ENCODE results near the gene LPP.

Gene LPP

DNA sequence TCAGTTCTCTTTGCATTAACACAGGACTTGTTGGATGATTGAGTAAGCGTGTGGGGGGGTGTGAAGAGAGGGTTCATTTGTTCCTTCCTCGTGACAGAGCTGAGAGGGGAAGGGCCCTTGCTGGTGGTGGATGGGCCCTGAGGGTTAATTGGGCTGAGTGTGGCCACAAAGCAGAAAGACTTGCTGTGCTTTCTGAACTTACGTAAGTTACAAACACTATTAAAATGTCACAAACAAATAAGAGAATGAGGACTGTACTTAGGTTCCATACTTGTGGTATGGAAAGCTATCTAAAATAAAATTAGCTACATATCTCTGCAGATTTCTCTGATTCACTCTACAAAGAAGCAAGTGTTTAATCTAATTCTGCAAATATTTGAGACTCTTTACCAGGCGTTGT, 231.3 kb downstream of the LPP start:
- Histone ChIP-seq H3K36me3 (ENCODE audit: control insufficient read depth, insufficient read depth, low read length, severe bottlenecking) (no peaks in the 10 kb centered on the region), H3K4me3 (ENCODE audit: low read length) (no peak overlapping the region), H3K4me1 (ENCODE audit: control insufficient read depth, insufficient read depth, low read length) (peaks cover 17% of the 10 kb centered on the region), H3K9ac (ENCODE audit: low read length) (no peak overlapping the region), H3K27me3 (replicated peaks; ENCODE audit: control insufficient read depth, insufficient read depth, low read length) (no peaks in the 10 kb centered on the region), H3K9me3 (ENCODE audit: control insufficient read depth, low read length) (no peaks in the 10 kb centered on the region)
- no peak for DNase-seq (ENCODE audit: low read depth)

DNA sequence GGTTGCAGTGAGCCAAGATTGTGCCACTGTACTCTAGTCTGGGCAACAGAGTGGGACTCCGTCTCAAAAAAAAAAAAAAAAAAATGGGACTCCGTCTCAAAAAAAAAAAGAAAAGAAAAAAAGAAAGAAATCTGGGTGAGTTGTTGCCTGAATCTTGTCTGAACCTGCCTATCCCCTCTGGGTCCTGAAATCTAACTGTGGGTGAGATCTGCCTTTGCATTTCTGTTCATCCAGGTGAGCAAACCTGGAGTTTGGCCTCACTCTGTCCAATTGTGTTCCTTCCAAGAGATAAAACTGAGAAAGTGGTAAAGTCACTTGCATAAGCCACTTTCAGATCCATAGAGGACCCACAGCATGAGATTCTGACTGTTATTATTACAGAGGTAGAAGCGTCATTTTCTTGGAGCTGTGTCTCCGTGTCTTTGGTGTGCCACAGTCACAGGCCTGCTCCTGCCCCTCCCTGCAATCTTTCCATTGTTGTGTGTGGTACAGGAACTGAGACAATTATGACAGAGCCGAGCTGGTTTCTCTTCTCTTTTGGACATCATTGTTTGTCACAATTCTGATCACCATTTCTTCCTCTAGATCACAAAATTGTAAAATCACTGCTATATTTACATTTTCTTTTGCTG, 235.9 kb downstream of the LPP start:
- H3K9me3 ChIP-seq (ENCODE audit: control insufficient read depth, low read length): no peaks in the 10 kb centered on the region
- H3K36me3 ChIP-seq (ENCODE audit: control insufficient read depth, insufficient read depth, low read length, severe bottlenecking): no peaks in the 10 kb centered on the region
- H3K27me3 ChIP-seq (replicated peaks; ENCODE audit: control insufficient read depth, insufficient read depth, low read length): no peaks in the 10 kb centered on the region
- DNase-seq (ENCODE audit: low read depth): no peak
- H3K4me1 ChIP-seq (ENCODE audit: control insufficient read depth, insufficient read depth, low read length): peaks cover 33% of the 10 kb centered on the region
- no peak overlapping the region for H3K9ac ChIP-seq (ENCODE audit: low read length)
- H3K4me3 ChIP-seq (ENCODE audit: low read length): no peak overlapping the region

DNA sequence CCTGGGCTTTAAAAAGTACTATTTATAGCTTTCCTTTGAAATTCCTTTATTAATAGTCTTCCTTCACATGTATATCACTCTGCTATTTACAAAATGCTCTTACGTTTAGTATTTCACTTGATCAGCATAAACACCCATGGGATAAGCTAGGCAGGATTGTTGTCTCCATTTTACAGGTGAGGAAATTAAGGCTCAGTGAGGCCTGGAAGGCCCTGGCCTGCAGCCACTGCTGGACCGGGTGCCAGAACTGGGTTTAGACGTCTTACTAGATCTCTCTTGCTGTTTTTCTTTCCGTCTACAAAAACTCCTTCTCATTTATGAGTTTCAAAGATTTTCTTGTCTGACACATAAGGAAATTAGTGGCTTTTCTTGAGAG, 236.4 kb downstream of the LPP start:
- H3K36me3 ChIP-seq (ENCODE audit: control insufficient read depth, insufficient read depth, low read length, severe bottlenecking): no peaks in the 10 kb centered on the region
- peaks cover 38% of the 10 kb centered on the region for H3K4me1 ChIP-seq (ENCODE audit: control insufficient read depth, insufficient read depth, low read length)
- no peaks in the 10 kb centered on the region for H3K27me3 ChIP-seq (replicated peaks; ENCODE audit: control insufficient read depth, insufficient read depth, low read length)
- peak overlapping the region; percentile 54 for H3K9ac ChIP-seq (ENCODE audit: low read length)
- DNase-seq (ENCODE audit: low read depth): no peak
- no peak overlapping the region for H3K4me3 ChIP-seq (ENCODE audit: low read length)
- H3K9me3 ChIP-seq (ENCODE audit: control insufficient read depth, low read length): no peaks in the 10 kb centered on the region

DNA sequence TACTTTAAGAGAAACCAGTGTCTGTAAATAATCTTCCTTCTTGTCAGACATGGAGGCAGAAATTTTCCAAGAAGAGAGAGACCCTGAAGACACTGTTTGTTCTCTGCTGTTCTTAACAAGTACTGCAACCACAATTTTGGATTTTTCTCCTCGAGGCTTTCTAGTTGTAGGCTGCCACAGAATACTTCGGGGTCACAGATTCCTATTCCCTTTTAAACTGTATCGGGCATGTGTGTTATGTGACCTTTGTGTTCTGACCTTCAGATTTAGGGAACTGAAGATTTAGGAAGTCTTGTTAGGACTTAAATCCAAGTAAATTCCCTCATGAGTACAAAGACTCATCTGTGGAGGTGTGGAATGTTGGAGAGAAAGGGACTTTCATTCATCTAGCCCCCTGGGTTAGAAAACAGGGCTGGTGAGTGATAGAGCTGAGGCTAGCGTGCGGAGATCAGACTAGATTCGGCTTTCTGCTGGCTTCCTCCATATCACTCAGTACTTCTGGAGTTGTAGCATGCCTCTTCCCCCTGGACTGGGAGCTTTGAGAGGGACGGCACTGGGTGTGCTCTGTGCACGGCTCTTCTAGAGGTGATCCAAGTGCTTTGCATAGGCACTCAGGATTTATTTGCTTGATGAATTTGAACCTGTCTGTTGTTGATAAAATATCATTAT, 237.0 kb downstream of the LPP start:
- Histone ChIP-seq H3K9me3 (ENCODE audit: control insufficient read depth, low read length) (no peaks in the 10 kb centered on the region), H3K4me1 (ENCODE audit: control insufficient read depth, insufficient read depth, low read length) (peaks cover 41% of the 10 kb centered on the region), H3K4me3 (ENCODE audit: low read length) (no peak overlapping the region), H3K27me3 (replicated peaks; ENCODE audit: control insufficient read depth, insufficient read depth, low read length) (no peaks in the 10 kb centered on the region), H3K36me3 (ENCODE audit: control insufficient read depth, insufficient read depth, low read length, severe bottlenecking) (no peaks in the 10 kb centered on the region), H3K9ac (ENCODE audit: low read length) (peak overlapping the region; percentile 54)
- no peak for DNase-seq (ENCODE audit: low read depth)

DNA sequence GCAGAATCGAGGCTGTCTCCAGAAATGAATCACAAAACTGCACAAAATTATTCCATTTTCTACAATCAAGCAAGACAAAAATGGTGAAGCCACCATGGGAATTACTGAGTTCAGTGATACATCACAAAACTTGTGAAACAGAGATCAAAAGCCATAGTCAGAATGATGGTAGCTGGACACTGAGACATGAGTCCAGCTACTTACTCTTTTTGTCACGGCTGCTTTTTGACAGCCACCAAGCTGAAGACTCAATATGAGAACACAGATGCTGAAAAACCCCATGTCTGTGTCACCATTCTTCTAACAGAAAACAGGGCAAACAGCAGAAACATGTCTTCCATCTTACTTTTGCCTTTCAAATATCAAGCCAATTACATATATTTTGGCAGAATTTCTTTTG, 237.6 kb downstream of the LPP start:
- Histone ChIP-seq H3K36me3 (ENCODE audit: control insufficient read depth, insufficient read depth, low read length, severe bottlenecking) (no peaks in the 10 kb centered on the region), H3K4me1 (ENCODE audit: control insufficient read depth, insufficient read depth, low read length) (peaks cover 46% of the 10 kb centered on the region), H3K9me3 (ENCODE audit: control insufficient read depth, low read length) (no peaks in the 10 kb centered on the region), H3K4me3 (ENCODE audit: low read length) (no peak overlapping the region), H3K9ac (ENCODE audit: low read length) (no peak overlapping the region), H3K27me3 (replicated peaks; ENCODE audit: control insufficient read depth, insufficient read depth, low read length) (no peaks in the 10 kb centered on the region)
- no peak for DNase-seq (ENCODE audit: low read depth)

DNA sequence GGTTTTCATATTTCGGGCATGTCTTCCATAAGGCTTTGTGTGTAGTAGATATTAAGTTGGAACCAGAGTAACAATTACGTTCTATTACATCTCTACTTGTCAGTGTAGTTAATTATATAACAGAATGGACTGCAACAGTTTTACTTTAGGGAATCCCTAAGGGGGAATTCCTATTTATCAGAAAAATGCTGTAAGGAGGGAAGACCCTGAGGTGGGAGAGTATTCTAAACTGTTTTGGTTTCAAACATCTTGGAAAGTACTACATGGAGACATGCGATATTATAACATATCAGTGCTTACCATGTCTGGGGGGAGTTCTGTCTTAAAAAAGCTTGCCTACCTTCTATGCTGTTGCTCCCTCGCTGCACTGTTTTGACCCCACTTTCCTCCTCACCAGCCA, 238.1 kb downstream of the LPP start:
- DNase-seq (ENCODE audit: low read depth): no peak
- H3K27me3 ChIP-seq (replicated peaks; ENCODE audit: control insufficient read depth, insufficient read depth, low read length): no peaks in the 10 kb centered on the region
- no peak overlapping the region for H3K4me3 ChIP-seq (ENCODE audit: low read length)
- H3K4me1 ChIP-seq (ENCODE audit: control insufficient read depth, insufficient read depth, low read length): peaks cover 50% of the 10 kb centered on the region
- no peak overlapping the region for H3K9ac ChIP-seq (ENCODE audit: low read length)
- H3K36me3 ChIP-seq (ENCODE audit: control insufficient read depth, insufficient read depth, low read length, severe bottlenecking): no peaks in the 10 kb centered on the region
- H3K9me3 ChIP-seq (ENCODE audit: control insufficient read depth, low read length): no peaks in the 10 kb centered on the region

DNA sequence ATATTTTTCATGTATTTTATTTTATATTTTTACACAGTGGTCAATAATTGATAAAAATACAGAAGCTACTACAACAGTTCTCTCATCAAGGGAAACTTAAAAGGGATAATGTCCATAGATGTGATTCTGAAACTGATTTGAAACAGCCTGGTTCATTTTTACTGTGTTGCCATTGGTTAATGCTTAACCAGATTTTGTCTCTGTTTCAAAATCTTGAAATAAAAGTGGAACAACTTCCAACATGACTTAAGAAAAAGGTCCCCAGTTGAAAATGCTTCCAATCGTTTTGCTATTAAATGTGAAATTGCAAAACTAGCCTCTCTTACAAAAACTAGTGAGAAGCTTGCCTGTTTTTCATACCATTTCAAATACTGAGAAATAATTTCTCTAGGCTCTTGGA, 240.7 kb downstream of the LPP start:
- no peaks in the 10 kb centered on the region for H3K36me3 ChIP-seq (ENCODE audit: control insufficient read depth, insufficient read depth, low read length, severe bottlenecking)
- H3K9ac ChIP-seq (ENCODE audit: low read length): peak overlapping the region; percentile 48
- no peaks in the 10 kb centered on the region for H3K9me3 ChIP-seq (ENCODE audit: control insufficient read depth, low read length)
- peak; percentile 18 for DNase-seq (ENCODE audit: low read depth)
- H3K4me3 ChIP-seq (ENCODE audit: low read length): no peak overlapping the region
- H3K27me3 ChIP-seq (replicated peaks; ENCODE audit: control insufficient read depth, insufficient read depth, low read length): no peaks in the 10 kb centered on the region
- H3K4me1 ChIP-seq (ENCODE audit: control insufficient read depth, insufficient read depth, low read length): peaks cover 47% of the 10 kb centered on the region

DNA sequence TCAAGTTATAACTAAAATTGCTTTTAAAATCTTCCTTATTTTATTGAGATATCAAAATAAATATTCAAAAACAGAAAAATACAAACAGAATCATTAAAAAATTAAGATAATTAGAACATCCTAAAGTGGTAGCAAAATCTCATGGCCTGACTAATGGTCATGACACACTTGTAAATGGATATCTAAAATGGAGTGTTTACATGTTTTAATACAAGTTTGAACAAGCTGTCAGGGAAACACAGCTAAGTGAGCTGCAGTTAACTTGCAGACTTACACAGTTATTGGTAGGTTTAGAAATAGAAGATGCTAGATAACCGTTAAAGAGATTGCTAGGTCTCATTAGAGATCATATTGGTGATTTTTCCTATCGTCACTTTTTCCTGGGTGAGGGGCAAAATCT, 242.3 kb downstream of the LPP start:
- Histone ChIP-seq H3K4me3 (ENCODE audit: low read length) (no peak overlapping the region), H3K27me3 (replicated peaks; ENCODE audit: control insufficient read depth, insufficient read depth, low read length) (no peaks in the 10 kb centered on the region), H3K9ac (ENCODE audit: low read length) (no peak overlapping the region), H3K4me1 (ENCODE audit: control insufficient read depth, insufficient read depth, low read length) (peaks cover 40% of the 10 kb centered on the region), H3K9me3 (ENCODE audit: control insufficient read depth, low read length) (no peaks in the 10 kb centered on the region), H3K36me3 (ENCODE audit: control insufficient read depth, insufficient read depth, low read length, severe bottlenecking) (no peaks in the 10 kb centered on the region)
- no peak for DNase-seq (ENCODE audit: low read depth)

DNA sequence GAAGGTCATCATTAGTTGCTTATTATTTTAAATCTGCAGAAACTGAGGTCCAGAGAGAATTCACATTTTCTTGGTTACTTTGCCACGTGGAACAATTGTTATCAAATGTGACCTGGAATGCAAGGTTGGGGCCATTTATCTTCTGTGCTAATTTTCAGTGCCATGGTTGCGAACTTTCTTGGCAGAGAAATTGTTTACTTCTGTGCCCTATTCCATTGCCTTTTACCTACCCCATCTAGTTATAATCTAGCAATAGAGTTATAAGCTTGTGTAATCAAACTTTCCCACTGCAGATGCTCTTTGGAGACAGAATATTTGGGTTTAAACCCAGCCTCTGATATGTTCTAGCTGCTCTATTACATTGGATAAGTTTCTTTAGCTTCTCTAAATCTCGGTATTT, 242.9 kb downstream of the LPP start:
- H3K36me3 ChIP-seq (ENCODE audit: control insufficient read depth, insufficient read depth, low read length, severe bottlenecking): no peaks in the 10 kb centered on the region
- DNase-seq (ENCODE audit: low read depth): no peak
- H3K27me3 ChIP-seq (replicated peaks; ENCODE audit: control insufficient read depth, insufficient read depth, low read length): no peaks in the 10 kb centered on the region
- H3K9me3 ChIP-seq (ENCODE audit: control insufficient read depth, low read length): no peaks in the 10 kb centered on the region
- H3K4me3 ChIP-seq (ENCODE audit: low read length): peak overlapping the region; percentile 68
- peak overlapping the region; percentile 82 for H3K9ac ChIP-seq (ENCODE audit: low read length)
- H3K4me1 ChIP-seq (ENCODE audit: control insufficient read depth, insufficient read depth, low read length): peaks cover 40% of the 10 kb centered on the region

DNA sequence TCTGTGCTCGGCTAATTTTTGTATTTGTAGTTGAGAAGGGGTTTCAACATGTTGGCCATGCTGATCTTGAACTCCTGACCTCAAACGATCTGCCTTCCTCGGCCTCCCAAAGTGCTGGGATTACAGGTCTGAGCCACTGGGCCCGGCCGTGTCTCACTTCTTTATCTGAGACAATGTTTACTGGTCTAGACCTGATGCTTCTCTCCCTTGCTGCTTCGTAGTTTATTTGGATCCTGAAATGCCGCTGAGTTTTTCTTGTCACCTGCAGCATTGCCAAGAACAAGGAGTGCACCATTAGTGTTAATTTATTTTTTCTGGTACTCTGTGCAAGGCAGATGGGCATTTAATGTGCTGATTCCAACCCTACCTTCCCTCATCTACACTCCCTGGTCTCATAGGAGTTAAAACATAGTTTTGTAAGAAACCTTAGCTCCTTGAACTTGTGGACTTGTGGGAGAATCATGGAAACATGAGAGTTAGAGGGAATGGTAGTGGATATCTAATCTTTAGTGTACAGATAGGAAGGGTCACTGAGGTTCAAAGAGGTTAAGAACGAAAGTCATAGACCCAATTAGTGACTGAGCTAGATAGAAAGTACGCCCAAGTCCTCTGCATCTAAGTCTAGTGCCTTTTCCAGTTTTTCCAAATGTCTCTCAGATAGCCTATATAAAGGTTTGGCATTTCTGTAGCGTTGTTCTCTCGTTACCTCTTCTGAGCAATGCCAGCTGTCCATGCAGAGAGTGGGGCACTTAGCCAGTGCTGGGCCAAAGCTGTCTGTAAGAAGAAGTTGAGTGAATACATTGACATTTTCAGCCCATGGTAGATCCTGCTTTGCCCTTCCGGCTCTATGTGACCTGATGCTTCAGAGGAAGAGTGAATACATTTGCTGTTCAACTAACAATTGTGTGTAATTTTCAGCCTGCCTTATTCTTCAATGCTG, 244.1 kb downstream of the LPP start:
- no peak for DNase-seq (ENCODE audit: low read depth)
- Histone ChIP-seq H3K4me3 (ENCODE audit: low read length) (peak overlapping the region; percentile 68), H3K27me3 (replicated peaks; ENCODE audit: control insufficient read depth, insufficient read depth, low read length) (no peaks in the 10 kb centered on the region), H3K4me1 (ENCODE audit: control insufficient read depth, insufficient read depth, low read length) (peaks cover 40% of the 10 kb centered on the region), H3K9ac (ENCODE audit: low read length) (peak overlapping the region; percentile 82), H3K9me3 (ENCODE audit: control insufficient read depth, low read length) (no peaks in the 10 kb centered on the region), H3K36me3 (ENCODE audit: control insufficient read depth, insufficient read depth, low read length, severe bottlenecking) (no peaks in the 10 kb centered on the region)

DNA sequence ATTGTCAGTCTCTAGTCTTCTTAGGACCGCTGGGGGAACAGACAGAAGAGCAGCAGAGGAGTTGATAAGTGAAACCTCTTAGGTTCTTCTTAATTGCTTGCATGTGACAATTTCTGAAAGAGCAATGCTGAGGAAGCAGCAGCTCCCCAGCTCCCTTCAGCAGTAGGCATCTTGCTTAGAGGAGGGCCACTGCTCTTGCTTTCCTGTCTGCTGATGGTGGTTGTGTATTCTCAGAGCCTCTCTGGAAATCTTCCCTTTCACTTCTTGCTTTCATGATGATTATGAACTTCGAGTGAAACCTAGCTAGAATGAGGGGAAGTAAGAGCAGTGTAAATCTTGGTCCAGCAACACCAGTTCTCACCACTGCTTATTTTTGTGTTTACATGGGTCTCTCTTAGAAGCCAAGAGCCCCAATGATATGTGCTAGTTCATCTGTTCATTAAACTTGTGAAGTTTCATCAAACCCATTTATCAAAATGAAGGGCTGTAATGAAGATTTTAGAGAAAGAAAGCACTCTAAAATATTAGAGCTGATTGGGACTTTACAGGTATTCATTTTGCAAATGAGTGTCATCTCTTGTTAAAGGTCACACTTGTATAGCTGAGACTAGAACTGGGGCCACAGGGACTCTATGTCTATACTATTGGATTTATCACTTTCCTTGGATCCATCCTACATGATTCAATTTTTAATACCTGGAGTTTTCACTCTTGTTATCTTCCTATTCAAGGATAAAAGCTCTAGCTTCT, 246.7 kb downstream of the LPP start:
- H3K9ac ChIP-seq (ENCODE audit: low read length): no peak overlapping the region
- no peaks in the 10 kb centered on the region for H3K27me3 ChIP-seq (replicated peaks; ENCODE audit: control insufficient read depth, insufficient read depth, low read length)
- no peak for DNase-seq (ENCODE audit: low read depth)

More for the DNA sequence above, 246.7 kb downstream of the LPP start:
- Histone ChIP-seq H3K4me1 (ENCODE audit: control insufficient read depth, insufficient read depth, low read length) (peaks cover 26% of the 10 kb centered on the region), H3K4me3 (ENCODE audit: low read length) (no peak overlapping the region), H3K36me3 (ENCODE audit: control insufficient read depth, insufficient read depth, low read length, severe bottlenecking) (no peaks in the 10 kb centered on the region), H3K9me3 (ENCODE audit: control insufficient read depth, low read length) (no peaks in the 10 kb centered on the region)
